T-helper 22 cell (primary cell): ENCODE measurements around the gene AKT3.

Experiments
- DNase-seq: peaks from one replicate; pipeline ENCODE4 v3.0.0-alpha.2; 2020; ENCODE audit warnings: low read depth

AKT3 gene

DNA sequence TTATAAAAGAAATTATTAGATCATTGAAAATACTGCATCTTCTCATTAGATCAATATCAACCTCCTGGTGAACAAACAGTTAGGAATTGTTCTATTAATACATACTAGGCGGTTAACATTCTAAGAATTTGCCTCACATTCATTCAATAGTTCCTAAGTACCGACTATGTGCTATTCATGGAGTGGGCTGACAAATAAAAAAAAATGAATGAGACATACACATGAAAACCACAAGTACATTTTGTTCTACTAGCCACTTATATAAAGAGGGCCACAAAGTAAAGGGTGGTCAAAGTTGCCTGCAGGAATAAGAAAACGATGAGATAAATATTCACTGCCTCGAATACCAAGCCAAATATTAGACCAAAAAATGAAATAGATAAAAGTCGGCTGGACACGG, 299.8 kb downstream of the AKT3 start:
- DNase-seq = no peak

DNA sequence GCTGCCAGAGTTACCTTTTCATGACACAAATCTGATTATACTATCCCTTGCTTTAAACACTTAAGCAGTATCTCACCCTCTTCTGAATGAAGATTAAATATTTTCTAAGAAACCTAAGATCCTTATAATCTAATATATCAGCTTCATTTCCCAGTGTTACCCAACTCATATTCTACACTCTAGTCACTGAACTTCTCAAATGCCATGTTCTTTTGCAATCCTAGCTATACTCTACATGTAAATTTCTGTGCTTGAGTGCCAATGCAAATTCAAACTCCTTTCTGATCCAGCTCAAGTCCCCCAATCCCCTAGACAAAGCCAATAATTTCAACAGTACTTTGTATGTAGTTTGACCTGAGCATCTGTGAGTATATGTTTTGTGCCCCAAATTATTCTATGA, 300.3 kb downstream of the AKT3 start:
- no peak for DNase-seq

DNA sequence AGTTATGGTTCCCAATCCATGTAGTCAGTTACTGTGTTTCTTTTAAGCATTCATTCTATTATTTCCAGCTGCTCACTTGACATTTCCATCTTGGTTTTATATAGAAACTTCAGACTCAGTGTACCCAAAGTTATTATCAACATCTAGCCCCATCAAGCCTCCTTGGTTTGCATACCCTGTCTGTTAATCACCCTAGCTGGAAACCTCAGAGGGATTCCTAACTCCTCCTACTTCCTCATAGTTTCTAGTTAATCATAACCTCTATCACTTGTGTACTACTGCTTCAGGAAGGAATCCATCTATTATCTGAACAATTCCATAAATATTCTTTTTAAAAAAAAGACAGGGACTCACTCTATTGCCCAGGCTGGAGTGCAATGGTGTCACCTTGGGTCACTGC, 300.9 kb downstream of the AKT3 start:
- DNase-seq = no peak

DNA sequence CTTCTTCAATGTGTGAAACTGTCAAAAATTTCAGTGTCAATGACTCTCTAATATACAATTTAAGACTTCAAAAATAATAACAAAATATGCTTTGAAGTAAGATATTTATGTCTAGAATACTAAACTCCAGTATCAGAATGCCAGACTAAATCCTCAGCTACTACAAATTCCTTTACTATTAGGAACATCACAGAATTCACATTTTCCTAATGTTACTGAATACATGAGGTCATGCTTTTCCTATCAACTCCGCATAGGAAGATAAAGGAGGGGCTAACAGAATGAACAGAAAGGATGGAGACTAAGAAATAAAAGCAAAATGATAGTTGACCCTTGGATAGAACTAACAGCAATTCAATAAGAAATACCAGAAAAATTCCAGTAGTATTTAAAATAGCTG, 301.5 kb downstream of the AKT3 start:
- DNase-seq = no peak

DNA sequence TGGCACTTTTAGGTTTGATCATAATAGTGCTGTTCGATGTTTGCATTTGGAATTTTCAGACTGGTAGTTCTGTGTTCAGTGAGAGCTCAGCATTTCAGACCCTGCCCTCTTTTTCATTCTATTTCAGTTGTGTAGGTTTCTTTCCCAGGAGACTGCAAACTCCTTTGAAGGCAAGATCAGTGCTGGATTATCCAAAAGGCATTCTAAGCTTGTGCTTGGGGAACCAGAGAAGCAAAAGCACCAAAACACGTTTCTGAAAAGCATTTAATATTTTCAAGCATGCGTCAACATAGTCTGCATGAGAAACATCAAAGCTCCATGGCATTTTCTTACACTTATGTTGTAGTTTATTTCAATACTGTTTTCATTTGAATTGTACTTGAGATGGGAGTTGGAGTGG, 302.2 kb downstream of the AKT3 start:
- DNase-seq = no peak

DNA sequence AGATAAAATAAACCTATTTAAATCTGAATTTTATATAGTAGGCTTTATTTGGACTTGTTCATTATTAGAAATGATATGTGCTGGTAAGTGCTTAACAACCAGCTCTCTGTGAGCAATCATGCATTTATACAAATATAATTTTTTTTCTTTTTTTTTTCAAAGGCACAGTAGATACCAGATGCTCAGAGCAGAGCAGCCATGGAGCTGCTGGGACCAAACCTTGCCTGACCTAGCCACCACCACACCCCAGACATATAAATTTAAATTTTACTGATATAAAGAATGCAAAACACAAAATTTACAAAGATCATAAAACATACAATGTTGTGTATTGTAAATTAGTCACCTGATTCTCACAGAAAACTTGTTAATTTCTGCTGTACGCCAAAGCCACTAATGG, 303.6 kb downstream of the AKT3 start:
- DNase-seq = no peak

DNA sequence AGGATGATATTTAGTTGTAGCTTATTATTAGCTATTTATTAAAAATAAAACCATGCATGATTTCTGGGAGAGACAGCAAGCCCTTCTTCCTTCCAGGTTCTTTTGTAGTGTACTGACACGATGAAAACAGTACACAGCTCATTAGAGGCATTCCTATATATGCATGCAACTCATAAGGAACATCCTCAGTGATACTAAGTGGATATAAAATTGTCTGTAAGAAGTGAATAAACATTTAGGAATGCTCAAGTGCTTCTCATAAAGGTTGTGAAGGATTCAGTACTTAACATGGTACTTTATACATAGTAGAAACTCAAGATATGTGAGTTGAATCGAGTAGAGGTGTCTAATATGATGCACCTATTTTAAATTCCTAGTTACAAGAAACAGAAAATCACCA, 306.5 kb downstream of the AKT3 start:
- no peak for DNase-seq

DNA sequence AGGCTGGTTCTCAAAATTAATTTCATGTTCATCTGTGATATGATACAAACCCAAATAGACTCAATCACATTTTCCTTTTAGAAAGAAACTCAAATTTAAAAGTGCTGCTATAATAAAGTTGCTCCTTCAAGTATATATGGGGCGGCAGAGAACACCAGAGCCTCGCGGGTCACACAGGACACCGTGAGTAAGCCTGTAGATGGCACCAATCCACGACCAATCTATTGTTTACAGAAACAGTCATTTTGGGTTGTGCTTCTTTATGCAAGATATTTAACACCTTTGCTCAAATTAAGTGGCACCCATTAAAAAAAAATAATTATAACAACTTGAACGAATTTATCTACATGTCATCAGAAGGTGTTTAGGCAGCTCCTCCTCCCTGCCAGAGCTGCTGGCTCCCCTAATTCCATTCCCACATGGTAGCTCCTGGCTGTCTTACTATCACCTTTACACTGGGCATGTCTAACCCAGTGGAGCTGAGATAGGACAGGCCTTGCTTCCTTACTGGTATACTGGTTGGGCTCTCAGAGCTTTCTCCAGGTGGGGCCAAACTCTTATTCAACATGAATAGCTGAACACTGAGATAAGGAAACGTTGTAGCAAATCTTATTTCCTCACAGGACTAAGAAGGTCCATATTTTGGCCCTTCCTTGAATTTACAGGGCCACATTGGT, 307.2 kb downstream of the AKT3 start:
- DNase-seq = no peak

DNA sequence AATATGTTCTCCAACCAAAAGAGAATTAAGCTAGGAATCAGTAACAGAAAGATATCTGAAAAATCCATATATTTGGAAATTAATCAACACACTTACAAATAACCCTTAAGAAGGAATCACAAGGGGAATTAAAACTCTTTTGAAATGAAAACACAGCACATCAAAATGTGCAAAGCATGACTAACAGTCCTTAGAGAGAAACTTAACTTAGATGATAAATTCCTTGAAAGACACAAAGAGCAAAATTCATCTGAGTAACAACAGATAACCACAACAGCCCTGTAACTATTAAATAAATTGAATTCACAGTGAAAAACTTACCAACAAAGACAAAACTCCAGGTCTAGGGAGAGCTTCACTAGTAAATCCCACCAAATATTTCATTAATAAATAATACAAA, 310.4 kb downstream of the AKT3 start:
- no peak for DNase-seq

DNA sequence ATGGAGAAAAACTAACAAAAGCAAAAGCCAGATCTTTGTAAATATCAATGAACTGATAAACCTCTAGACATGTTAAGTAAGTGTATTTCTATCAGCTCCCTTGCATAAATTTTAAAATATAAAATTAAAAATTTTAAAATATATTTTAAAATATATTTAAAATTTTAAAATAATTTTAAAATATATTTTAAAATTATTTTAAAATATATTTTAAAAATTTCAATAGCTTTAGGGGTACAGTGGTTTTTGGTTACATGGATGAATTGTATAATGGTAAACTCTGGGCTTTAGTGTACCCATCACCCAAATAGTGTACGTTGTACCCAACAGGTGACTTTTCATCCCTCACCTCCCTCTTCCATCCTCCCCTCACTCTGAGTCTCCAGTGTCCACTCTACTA, 315.0 kb downstream of the AKT3 start:
- DNase-seq = no peak

DNA sequence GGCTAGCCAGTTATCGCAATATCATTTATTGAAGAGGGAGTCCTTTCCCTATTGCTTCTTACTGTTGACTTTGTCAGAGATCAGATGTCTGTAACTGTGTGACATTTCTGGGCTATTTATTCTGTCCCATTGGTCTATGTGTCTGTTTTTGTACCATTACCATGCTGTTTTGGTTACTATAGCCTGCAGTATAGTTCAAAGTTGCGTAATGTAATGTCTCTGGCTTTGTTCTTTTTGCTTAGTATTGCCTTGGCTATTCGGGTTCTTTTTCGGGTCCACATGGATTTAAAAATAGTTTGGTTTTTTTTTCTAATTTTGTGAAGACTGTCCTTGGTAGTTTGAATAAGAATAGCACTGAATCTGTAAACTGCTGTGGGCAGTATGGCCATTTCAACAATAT, 320.5 kb downstream of the AKT3 start:
- DNase-seq = no peak

DNA sequence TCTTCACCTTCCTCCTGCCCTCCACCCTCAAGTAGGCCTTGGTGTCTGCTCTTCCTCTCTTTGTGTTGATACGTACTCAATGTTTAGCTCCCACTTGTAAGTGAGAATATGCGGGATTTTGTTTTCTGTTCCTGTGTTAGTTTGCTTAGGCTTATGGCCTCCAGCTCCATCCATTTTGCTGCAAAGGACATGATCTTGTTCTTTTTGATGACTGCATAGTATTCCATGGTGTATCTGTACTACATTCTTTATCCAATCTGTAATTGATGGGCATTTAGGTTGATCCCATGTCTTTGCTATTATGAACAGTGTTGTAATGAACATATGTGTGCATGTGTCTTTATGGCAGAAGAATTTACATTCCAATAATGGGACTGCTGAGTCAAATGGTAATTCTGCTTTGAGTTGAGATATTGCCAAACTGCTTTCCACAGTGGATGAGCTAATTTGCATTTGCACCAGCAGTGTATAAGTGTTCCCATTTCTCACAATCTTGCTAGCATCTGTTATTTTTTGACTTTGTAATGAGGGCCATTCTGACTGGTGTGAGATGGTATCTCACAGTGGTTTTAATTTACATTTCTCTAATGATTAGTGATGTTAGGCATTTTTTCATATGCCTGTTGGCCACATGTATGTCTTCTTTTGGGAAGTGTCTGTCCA, 321.5 kb downstream of the AKT3 start:
- no peak for DNase-seq

DNA sequence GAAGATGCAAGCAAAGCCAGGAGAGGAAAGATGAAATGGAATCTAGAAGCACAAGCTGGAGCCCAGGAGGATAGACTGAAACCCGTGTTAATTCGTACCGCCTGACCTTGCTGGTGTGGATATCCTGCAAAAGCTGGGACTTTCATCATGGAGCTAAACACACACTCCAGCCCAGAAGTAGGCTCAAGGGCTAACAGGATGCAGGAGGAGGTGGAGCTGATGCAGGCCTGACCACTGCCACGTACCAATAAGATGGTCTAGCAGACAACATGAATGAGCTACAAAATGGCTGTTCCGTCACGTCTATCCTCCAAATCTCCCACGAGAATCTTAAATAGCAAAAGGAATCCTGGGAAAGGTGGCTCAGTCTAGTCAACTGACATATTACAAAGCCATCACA, 323.9 kb downstream of the AKT3 start:
- DNase-seq = no peak

DNA sequence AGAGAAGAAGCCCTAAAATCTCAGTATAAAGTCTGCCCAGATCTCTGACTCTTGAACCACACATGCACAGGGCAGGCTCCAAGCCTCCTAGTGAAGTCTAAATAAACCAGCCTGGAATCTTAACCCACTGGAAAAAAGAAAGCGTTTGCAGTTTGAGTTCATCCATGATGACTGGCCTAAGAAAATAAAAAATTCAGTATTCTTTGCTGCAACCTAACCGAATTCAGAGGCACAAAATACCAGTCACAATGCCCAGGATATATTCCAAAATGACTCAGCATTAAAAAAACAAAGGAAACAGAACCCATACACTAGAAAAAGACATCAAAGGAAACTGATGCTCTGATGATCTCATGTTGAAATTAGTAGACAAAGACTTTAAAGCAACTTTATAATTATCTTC, 325.0 kb downstream of the AKT3 start:
- no peak for DNase-seq

DNA sequence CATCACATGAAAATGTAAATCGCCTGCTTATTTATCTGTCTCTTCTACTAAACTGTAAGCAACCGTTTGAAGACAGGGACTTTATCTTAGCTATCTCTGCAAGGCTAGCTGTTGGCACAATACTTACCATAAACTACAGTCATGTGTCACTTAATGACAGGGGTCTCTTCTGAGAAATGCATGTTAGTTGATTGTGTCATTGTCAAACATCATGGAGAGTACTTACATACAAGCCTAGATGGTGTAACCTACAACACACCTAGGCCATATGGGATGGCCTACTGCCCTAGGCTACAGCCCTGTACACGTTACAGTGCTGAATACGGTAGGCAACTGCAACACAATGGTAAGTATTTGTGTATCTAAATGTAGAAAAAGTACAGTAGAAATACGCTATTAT, 326.3 kb downstream of the AKT3 start:
- no peak for DNase-seq

DNA sequence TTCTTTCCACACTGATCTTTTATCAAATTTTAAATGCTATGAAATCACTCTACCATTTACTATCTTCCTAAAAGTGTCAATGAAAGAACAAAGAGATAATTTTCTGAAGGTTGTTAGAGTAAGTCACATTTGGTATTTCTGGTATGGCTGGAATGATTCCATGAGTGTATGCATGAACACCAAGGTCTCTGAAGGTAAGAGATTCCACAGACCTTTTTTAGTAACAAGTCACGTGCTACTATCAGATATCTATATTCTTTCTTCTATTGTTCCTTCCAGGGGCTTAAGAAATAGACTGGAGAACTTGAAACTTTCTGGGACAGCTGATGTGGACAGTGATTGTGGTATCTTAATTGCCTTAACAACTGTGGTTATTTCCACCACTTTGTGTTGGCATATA, 329.2 kb downstream of the AKT3 start:
- no peak for DNase-seq

DNA sequence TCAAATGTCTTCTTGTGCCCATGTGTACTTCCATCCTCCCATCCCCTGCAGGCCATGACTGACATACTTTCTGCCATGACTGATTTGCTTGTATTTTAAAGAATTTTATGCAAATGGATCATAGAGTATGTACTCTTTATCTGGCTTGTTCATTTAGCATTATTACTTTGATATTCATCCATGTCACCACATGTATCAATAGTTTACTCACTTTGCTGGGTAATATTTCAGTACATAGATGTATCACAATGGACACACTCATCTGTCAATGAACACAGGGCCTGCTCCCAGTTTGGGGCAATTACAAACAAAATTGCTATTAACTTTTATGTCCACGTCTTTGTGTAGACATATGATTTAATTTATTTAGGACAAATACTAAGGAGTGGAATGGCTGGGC, 335.1 kb downstream of the AKT3 start:
- no peak for DNase-seq

DNA sequence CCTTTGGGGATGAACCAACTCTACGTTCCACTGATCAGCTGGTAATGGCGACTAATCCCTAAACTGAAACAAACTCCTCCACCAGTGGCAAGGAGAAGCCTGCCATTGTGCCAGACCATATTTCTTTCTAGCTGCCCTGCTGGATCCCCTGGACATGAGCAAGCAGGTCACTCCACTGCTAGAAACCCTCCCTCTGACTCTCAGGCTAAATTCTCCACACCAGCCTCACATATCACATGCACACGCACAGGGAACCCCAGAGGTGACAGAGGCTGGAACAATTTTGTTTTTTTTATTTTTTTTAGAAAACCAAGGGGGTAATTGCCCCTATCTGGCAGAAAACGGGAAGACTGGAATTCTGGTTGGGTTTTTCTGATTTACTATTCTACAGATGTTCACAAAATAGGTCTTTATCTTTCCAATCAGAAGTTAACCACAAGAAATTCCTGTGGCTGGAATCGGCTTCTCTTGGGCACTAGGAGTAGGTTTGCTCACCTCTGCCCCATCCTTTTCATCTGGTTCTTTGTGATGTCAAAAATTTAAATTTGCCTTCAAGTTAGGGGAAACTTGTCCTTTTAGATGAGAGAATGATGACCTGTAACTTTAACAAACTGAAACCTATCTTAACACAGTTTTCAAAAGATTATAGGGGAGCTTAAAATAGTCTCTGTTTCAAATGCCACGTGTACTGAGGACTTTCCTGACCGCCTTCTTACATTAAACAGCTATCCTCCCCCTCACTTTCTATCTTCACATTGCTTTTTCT, 336.1 kb downstream of the AKT3 start:
- no peak for DNase-seq

DNA sequence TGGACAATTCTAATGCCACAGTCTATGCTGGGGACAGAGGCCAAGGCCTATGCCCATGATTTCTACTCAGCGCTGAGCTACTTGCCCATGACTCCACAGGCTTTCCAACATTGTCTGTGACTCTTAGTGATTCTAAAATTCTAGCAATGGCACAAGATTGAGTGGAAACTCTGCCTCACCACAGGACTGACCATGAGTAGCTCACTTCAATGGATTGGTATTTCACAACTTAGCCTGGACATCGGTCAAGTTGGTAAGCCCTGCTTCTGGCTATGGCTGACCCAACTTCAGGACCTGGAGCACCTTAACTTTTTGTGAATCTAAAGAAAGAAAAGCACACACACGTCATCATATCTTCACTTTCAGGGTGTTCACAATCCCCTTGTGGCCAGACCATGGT, 339.1 kb downstream of the AKT3 start:
- DNase-seq = no peak

DNA sequence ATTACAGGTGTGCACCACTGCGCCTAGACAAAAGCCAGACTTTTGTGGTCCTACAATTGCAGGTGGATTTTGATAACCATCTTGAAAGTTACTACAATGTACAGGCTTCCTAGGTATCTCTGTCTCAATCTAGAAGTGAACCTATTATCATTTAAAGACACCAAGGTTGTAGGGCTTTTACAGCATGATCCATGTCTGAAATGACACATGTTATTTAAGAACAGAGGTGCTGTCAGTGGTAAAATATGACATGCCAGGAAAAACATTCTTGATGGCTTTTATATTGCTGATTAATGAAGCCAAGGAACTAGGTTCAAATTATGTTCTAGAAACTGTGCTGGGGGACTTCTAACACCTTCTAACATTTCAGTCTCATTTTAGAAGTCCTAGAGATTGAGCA, 341.1 kb downstream of the AKT3 start:
- no peak for DNase-seq

DNA sequence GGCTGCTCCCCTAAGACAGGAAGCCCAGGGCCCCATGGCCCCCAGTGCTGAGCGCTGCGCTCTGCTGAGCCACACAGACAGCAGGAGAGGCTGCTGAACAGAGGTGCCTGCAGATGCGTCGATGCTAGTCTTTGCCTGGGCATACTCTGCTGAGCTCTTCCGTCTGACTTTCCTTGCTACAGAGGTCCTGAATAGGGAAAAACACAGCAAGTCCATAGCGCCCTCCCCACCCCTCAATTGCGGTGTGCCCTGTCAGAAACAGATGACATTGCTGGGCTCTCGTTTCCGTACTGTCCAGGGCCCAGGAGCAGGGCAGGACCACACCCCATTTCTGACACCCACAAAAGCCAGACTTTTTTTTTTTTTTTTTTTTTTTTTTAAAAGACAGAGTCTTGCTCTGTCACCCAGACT, 341.7 kb downstream of the AKT3 start:
- DNase-seq = no peak

DNA sequence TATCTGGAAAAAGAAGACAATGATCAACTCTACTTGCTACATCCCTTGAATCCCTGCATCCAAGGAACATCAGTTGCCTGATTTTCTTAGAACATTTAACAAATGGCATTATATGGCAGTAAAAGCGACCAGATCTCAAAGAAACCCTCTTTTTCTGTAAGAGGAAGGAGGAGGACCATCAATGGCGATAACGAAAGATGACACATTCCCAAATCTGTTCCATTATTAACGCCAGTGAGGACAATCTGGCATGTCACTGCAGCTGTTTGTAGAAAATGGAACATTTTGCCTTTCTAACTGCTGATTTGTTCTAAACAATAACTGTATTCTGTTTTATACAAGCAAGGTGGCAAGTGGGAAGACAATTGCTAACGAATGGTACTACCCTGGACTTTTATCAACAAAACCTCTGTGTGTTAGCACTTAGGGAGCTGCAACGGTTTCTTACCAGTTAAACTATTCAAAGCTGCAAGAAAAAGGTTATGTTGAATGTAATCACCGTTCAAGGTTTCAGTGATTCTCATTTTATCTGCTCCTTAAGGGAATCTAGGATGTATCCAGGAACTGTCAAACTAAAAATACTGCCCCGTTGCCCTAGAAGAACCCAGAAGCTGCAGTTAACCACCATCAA, 342.3 kb downstream of the AKT3 start:
- no peak for DNase-seq
